ENCODE results near the gene CCDC159.
"Not testable (repeated sequence)": the region's sequence is repeated elsewhere in the genome, so short reads cannot be mapped to it uniquely, and the experiment has no call there.

CCDC159 gene

GRCh38 chr19:11377237-11377636, 30.9 kb downstream of the CCDC159 start:
- no peak overlapping the region for H3K4me3 ChIP-seq (ENCODE audit: control insufficient read depth, low read depth, low read length)
- TF ChIP-seq CTCF (IDR thresholded peaks at IDR 0.05; ENCODE audit: control insufficient read depth, insufficient read depth, low read depth, low read length, missing control alignments) = no peak
- peak; percentile 73 for DNase-seq (ENCODE audit: low read depth)

DNA sequence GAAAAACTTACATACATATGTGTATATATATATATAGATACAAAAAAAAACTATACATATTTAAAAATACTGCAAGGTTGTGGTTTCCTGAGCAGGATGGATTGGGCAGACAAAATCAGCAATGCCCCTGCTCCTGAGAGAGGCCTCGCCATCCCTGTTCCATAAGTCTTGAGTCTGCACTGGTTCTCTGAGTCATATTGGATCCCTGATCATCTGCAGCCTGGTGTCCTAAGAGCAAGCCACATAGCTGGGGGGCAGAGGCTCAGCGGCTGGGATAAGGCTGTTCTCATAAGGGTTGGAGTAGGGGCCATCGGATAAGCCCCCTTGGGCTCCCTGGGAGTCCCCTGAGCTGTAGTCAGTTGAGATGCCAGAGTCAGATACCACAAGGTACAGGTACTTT, 31.4 kb downstream of the CCDC159 start:
- no peak for DNase-seq (ENCODE audit: low read depth)
- no peak for TF ChIP-seq CTCF (IDR thresholded peaks at IDR 0.05; ENCODE audit: control insufficient read depth, insufficient read depth, low read depth, low read length, missing control alignments)
- no peak overlapping the region for H3K4me3 ChIP-seq (ENCODE audit: control insufficient read depth, low read depth, low read length)

GRCh38 chr19:11378319-11379189, 32.2 kb downstream of the CCDC159 start:
- TF ChIP-seq CTCF (IDR thresholded peaks at IDR 0.05; ENCODE audit: control insufficient read depth, insufficient read depth, low read depth, low read length, missing control alignments) = peak; percentile 46
- no peak for DNase-seq (ENCODE audit: low read depth)
- H3K4me3 ChIP-seq (ENCODE audit: control insufficient read depth, low read depth, low read length) = no peak overlapping the region

DNA sequence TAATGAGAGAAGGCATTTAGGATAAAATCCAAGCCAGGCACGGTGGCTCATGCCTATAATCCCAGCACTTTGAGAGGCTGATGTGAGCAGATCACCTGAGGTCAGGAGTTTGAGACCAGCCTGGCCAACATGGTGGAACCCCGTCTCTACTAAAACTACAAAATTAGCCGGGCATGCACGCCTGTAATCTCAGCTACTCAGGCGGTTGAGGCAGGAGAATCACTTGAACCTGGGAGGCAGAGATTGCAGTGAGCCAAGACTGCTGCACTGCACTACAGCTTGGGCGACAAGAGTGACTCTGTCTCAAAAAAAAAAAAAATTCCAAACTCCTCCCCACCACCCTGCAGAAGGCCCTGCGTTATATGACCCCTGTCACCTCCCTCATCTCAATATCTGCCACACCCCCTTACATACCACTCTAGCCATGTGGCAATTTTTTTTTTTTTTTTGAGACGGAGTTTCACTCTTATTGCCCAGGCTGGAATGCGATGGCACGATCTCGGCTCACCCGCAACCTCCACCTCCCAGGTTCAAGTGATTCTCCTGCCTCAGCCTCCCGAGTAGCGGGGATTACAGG, 33.0 kb downstream of the CCDC159 start:
- not testable (repeated sequence) for H3K4me3 ChIP-seq (ENCODE audit: control insufficient read depth, low read depth, low read length); DNase-seq (ENCODE audit: low read depth)

GRCh38 chr19:11379857-11380350, 33.6 kb downstream of the CCDC159 start:
- no peak for DNase-seq (ENCODE audit: low read depth)
- no peak overlapping the region for H3K4me3 ChIP-seq (ENCODE audit: control insufficient read depth, low read depth, low read length)
- no peak for TF ChIP-seq CTCF (IDR thresholded peaks at IDR 0.05; ENCODE audit: control insufficient read depth, insufficient read depth, low read depth, low read length, missing control alignments)

DNA sequence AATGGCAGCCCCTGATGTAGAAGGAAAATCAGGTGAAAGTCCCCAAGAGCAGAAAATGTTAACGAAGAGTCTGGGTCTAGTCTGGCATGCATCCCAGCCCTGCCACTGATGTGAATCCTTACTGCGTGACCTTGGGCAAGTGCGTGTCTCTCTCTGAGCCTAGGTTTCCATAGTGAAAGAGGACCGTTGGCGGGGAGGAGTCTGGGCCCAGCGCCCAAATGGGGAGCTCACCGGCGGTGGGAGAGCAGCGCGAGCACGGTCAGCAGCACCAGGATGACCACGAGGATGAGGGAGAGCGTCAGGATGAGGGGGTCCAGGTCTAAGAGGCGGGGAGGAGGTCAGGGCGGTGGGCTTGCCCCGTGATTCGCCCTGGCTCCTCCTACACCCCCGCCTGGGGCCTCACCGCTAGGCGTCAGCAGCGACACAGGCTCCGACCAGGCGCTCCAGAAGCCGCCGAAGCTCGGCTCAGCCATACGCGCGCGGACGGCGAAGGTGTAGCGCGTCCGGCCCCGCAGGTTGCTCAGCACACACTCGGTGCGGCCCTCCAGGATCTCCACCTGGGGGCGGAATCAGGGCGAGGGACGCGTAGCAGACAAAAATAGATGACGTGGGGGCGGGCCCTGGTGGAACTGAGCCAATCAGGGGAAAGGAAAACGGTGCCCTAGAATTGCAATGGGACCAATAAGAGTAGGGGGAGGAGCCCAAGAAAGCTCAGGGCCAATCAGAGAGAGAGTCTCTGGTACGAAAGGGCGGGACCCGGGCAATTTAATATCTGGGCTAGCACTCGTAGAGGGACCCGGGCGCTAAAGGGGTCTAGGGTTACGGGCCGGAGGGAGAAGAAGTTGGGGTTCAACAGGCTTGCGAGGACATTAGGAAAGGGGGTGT, 34.6 kb downstream of the CCDC159 start:
- DNase-seq (ENCODE audit: low read depth) = peak; percentile 72

More for the DNA sequence above, 34.6 kb downstream of the CCDC159 start:
- H3K4me3 ChIP-seq (ENCODE audit: control insufficient read depth, low read depth, low read length) = peak overlapping the region; percentile 70
- TF ChIP-seq CTCF (IDR thresholded peaks at IDR 0.05; ENCODE audit: control insufficient read depth, insufficient read depth, low read depth, low read length, missing control alignments) = peak; percentile 78
